HG02840 (cell line): ENCODE measurements around the gene UBE2R2.

Experiments
- ATAC-seq: cut with Tn5 transposase; IDR thresholded peaks from one replicate; pipeline ENCODE4 v1.9.1; 2021; ENCODE audit warnings: mild to moderate bottlenecking, moderate library complexity, moderate number of reproducible peaks; ENCODE audit not compliant: unreplicated experiment, low FRiP score

UBE2R2 gene

GRCh38 chr9:33964086-33964768 lies 147.3 kb downstream of the UBE2R2 start:
- no peak for ATAC-seq
